ENCODE data around the gene LAT. TPM values are rescaled to one million over a fixed set of nuclear protein-coding genes. Genes with fewer than 3 reads are reported as not detected.
"Not testable (repeated sequence)": the region's sequence is repeated elsewhere in the genome, so short reads cannot be mapped to it uniquely, and the experiment has no call there.

Gene LAT
- total RNA-seq, 1 donor from 2014 or later = 228 TPM

DNA sequence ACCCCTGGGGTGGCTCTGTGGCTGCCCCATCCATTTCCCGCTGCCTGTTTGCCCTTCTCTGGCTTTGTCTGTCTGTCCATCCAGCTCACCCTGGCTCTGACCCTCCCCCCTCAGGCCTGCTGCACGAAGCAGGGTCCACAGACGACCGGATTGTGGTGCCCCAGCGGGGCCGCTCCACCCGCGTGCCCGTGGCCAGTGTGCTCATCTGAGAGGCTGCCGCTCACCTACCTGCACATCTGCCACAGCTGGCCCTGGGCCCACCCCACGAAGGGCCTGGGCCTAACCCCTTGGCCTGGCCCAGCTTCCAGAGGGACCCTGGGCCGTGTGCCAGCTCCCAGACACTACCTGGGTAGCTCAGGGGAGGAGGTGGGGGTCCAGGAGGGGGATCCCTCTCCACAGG, 761 bp upstream of the LAT start:
- Mint-ChIP-seq H3K36me3 (ENCODE audit: low read depth) (peaks cover 68% of the 10 kb centered on the region), H3K27me3 (no peaks in the 10 kb centered on the region), H3K9me3 (peaks cover 11% of the 10 kb centered on the region), H3K4me3 (peak overlapping the region; percentile 81), H3K4me1 (peaks cover 30% of the 10 kb centered on the region), H3K27ac (peak overlapping the region; percentile 89)
- intact Hi-C loops (cut with micrococcal nuclease) = loop anchor here (1.0 kb wide), 1 partner anchor 10 kb away; the partner anchor contains the start of gene SPNS1
- DNase-seq = no peak

DNA sequence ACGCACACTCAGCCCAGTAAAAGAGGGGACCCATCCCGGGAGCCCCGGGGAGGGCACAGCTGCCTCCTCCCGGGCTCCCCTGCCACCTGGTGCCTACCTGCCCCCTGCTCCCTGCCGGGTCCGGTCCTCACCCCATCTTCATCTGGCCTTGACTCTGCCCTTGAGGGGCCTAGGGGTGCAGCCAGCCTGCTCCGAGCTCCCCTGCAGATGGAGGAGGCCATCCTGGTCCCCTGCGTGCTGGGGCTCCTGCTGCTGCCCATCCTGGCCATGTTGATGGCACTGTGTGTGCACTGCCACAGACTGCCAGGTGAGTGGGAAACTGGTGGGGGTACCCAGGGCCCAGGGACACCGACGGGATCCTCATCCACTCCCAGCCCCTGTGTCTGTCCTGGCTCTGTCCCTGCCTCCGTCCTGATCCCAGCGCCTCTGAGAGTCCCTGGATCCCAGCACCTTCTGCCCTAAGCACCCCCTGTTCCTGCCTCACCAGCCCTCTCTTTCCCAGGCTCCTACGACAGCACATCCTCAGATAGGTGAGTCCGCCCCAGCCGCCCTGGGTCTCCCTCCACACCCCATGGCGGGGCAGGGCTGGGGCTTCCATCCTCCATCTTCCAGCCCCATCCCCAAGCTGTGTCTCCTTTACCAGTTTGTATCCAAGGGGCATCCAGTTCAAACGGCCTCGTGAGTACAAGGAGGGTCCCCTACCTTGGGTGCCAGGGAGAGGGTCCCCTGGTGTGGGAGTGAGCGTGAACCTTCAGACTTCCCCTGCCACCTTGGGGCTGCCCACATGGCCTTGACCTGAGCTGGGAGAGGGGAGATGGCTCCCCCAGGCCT, 574 bp downstream of the LAT start:
- H3K4me3 Mint-ChIP-seq = peak overlapping the region; percentile 100
- peaks cover 42% of the 10 kb centered on the region for H3K4me1 Mint-ChIP-seq
- peaks cover 80% of the 10 kb centered on the region for H3K36me3 Mint-ChIP-seq (ENCODE audit: low read depth)
- peaks cover 11% of the 10 kb centered on the region for H3K9me3 Mint-ChIP-seq
- H3K27me3 Mint-ChIP-seq = no peaks in the 10 kb centered on the region
- DNase-seq = peak; percentile 71
- H3K27ac Mint-ChIP-seq = peak overlapping the region; percentile 99
- intact Hi-C loops (cut with micrococcal nuclease) = no loop called here

DNA sequence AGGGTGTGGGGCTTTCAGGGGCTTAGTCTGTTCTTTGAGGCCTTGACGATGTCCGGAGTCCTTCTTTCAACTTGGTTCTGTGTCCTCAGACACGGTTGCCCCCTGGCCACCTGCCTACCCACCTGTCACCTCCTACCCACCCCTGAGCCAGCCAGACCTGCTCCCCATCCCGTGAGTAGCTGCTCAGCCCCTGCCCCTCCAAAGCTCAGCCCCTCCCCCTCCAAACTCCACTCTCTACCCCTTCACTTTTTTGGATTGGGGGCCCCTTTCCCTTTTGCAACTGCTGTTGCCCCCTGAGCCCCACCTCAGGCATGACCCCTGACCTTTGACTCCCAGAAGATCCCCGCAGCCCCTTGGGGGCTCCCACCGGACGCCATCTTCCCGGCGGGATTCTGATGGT, 1.2 kb downstream of the LAT start:
- Mint-ChIP-seq H3K9me3 (peaks cover 11% of the 10 kb centered on the region), H3K4me1 (peaks cover 48% of the 10 kb centered on the region), H3K27ac (peak overlapping the region; percentile 99), H3K36me3 (ENCODE audit: low read depth) (peaks cover 82% of the 10 kb centered on the region), H3K27me3 (no peaks in the 10 kb centered on the region), H3K4me3 (peak overlapping the region; percentile 100)
- no peak for DNase-seq
- intact Hi-C loops (cut with micrococcal nuclease) = no loop called here

DNA sequence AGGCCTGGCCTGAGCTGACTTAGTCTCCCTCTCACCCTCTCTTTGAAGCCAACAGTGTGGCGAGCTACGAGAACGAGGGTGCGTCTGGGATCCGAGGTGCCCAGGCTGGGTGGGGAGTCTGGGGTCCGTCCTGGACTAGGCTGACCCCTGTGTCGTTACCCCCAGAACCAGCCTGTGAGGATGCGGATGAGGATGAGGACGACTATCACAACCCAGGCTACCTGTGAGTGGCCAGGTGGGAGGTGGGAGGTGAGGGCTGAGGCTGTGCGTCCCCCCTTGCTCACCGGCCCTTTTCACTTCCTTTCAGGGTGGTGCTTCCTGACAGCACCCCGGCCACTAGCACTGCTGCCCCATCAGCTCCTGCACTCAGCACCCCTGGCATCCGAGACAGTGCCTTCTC, 1.6 kb downstream of the LAT start:
- peak overlapping the region; percentile 100 for H3K4me3 Mint-ChIP-seq
- peak overlapping the region; percentile 99 for H3K27ac Mint-ChIP-seq
- DNase-seq = peak; percentile 68
- peaks cover 80% of the 10 kb centered on the region for H3K36me3 Mint-ChIP-seq (ENCODE audit: low read depth)
- H3K9me3 Mint-ChIP-seq = peaks cover 11% of the 10 kb centered on the region
- intact Hi-C loops (cut with micrococcal nuclease) = no loop called here
- peaks cover 48% of the 10 kb centered on the region for H3K4me1 Mint-ChIP-seq
- no peaks in the 10 kb centered on the region for H3K27me3 Mint-ChIP-seq

DNA sequence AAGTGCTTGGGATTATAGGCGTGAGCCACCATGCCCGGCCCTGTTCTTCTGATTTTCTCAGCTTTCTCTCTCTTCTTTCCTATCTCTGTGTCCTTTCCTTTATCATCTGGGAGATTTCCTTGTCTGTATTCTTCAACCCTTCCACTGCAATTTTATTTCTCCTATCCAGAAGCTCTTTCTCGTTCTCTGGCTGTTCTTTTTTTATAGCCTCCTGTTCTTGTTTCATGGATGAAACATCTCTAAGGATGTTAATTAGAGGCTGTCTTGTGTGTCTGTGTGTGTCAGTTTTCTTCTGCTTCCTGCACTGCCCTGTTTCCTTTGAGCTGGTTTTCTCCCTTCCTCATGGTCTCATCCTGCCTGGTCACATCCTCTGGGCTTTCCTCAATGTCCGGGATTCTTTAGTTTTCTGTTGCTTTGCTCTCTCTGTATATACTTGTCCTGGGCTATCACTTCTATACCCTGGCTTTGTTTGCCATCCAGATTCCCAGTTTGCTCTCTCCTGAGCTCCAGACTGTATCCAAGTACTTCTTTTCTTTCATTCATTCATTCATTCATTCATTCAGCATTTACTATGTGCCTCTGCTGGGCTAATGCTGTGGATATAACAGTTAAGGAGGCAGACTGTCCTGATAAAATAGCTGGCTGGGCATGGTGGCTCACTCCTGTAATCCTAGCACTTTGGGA, 2.5 kb downstream of the LAT start:
- Mint-ChIP-seq H3K4me3 (peak overlapping the region; percentile 100), H3K4me1 (peaks cover 51% of the 10 kb centered on the region), H3K27me3 (no peaks in the 10 kb centered on the region), H3K27ac (peak overlapping the region; percentile 92), H3K36me3 (ENCODE audit: low read depth) (peaks cover 76% of the 10 kb centered on the region), H3K9me3 (peaks cover 7% of the 10 kb centered on the region)
- intact Hi-C loops (cut with micrococcal nuclease) = no loop called here
- DNase-seq = no peak

DNA sequence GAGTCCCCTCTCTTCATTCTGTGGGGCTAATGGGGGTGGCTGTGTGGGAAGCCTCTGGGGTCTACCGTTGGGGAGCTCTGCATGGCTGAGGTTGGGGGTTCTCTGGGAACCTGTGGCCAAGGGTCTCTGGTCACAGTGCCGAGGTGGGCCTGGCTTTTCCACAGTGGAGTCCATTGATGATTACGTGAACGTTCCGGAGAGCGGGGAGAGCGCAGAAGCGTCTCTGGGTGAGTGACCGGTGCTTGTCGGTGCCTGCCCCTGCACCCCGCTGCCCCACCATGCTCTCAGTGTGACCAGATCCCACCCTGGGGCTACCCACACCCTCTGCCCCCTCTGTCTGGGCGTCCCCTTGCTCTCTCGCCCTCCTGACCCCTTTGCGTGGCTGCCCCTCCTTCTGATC, 4.5 kb downstream of the LAT start:
- intact Hi-C loops (cut with micrococcal nuclease) = no loop called here
- peaks cover 61% of the 10 kb centered on the region for H3K36me3 Mint-ChIP-seq (ENCODE audit: low read depth)

DNA sequence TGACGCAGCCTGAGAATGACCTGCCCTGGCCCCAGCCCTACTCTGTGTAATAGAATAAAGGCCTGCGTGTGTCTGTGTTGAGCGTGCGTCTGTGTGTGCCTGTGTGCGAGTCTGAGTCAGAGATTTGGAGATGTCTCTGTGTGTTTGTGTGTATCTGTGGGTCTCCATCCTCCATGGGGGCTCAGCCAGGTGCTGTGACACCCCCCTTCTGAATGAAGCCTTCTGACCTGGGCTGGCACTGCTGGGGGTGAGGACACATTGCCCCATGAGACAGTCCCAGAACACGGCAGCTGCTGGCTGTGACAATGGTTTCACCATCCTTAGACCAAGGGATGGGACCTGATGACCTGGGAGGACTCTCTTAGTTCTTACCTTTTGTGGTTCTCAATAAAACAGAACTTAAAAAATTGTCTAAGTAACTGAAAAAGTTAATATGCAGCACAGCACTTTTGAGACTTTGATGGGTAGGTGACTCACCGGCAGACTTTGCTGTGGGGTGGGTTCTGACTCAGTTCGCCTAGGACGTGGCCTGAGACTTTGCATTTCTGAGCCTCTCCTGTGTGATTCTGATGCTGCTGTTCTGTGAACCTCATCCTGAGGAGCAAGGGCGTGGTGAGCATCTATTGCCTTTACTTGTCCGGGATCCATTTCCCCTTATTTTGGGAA, 5.7 kb downstream of the LAT start:
- peaks cover 7% of the 10 kb centered on the region for H3K9me3 Mint-ChIP-seq
- intact Hi-C loops (cut with micrococcal nuclease) = loop anchor here (1.0 kb wide), 4 partner anchors 18 to 40 kb away; partner anchors contain the start of gene NFATC2IP
- peaks cover 56% of the 10 kb centered on the region for H3K36me3 Mint-ChIP-seq (ENCODE audit: low read depth)
- peak overlapping the region; percentile 92 for H3K27ac Mint-ChIP-seq
- peak overlapping the region; percentile 82 for H3K4me3 Mint-ChIP-seq
- peaks cover 41% of the 10 kb centered on the region for H3K4me1 Mint-ChIP-seq
- no peaks in the 10 kb centered on the region for H3K27me3 Mint-ChIP-seq
- peak; percentile 81 for DNase-seq

More for the DNA sequence above, 4.5 kb downstream of the LAT start:
- peak overlapping the region; percentile 92 for H3K27ac Mint-ChIP-seq
- peaks cover 44% of the 10 kb centered on the region for H3K4me1 Mint-ChIP-seq
- H3K9me3 Mint-ChIP-seq = peaks cover 7% of the 10 kb centered on the region
- peak overlapping the region; percentile 82 for H3K4me3 Mint-ChIP-seq
- DNase-seq = no peak
- H3K27me3 Mint-ChIP-seq = no peaks in the 10 kb centered on the region

DNA sequence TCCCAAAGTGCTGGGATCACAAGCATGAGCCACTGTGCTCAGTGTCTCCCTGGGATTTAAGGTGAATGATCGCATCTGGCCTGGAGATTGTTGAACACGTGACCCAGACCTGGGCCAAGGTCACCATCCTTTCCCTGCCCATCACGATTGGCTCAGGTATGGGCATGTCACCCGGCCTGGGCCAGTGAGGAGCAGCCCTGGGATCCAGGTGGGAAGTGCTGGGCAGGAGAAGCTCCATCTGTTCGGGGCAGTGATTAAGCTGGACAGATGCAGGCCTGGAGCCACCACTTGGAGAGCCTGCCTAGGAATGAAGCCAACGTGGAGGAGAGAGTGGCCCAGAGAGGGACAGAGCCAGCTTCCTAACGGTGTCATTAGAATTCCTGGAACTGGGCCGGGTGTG, 6.8 kb downstream of the LAT start:
- Mint-ChIP-seq H3K36me3 (ENCODE audit: low read depth) (peaks cover 44% of the 10 kb centered on the region), H3K27me3 (no peaks in the 10 kb centered on the region), H3K9me3 (peaks cover 7% of the 10 kb centered on the region), H3K27ac (peak overlapping the region; percentile 20), H3K4me1 (peaks cover 39% of the 10 kb centered on the region), H3K4me3 (no peak overlapping the region)
- intact Hi-C loops (cut with micrococcal nuclease) = no loop called here
- no peak for DNase-seq

DNA sequence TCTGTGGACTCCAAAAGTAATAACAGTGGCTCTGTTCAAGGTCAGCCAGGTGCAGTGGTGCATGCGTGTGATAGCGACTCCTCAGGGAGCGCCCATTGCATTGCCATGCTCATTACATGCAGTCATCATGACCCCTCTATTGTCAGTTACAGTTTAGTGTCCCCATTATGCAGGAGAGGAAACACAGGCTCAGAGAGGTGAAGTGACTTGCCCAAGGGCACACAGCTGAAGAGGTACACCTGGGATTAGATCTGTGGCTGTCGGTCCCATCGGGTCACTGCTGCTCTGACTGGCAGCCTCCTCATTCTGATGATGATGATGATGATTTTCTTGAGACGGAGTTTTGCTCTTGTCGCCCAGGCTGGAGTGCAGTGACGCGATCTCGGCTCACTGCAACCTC, 7.6 kb downstream of the LAT start:
- H3K27ac Mint-ChIP-seq = peak overlapping the region; percentile 58
- H3K4me1 Mint-ChIP-seq = peaks cover 34% of the 10 kb centered on the region
- H3K9me3 Mint-ChIP-seq = peaks cover 1% of the 10 kb centered on the region
- no peak overlapping the region for H3K4me3 Mint-ChIP-seq
- H3K36me3 Mint-ChIP-seq (ENCODE audit: low read depth) = peaks cover 37% of the 10 kb centered on the region
- no peak for DNase-seq
- intact Hi-C loops (cut with micrococcal nuclease) = no loop called here
- no peaks in the 10 kb centered on the region for H3K27me3 Mint-ChIP-seq

DNA sequence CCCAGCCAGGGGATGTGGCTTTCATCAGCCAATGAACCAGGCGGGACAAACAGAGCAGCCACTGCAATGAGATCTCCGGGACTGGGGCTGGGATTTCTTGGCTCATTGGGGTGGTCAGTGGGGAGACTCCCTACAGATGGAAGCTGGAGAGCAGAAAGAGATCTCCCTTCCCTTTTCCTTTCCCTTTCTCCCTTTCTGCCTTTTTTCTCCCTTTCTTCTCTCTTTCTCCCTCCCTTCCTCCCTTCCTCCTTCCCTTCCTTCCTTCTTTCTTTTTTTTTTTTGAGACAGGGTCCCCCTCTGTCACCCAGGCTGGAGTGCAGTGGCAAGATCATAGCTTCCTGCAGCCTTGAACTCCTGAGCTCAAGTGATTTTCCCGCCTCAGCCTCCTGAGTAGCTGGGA, 14.0 kb downstream of the LAT start:
- Mint-ChIP-seq H3K4me1 (peaks cover 7% of the 10 kb centered on the region), H3K36me3 (ENCODE audit: low read depth) (no peaks in the 10 kb centered on the region), H3K9me3 (no peaks in the 10 kb centered on the region), H3K4me3 (no peak overlapping the region), H3K27ac (no peak overlapping the region), H3K27me3 (no peaks in the 10 kb centered on the region)
- intact Hi-C loops (cut with micrococcal nuclease) = no loop called here
- DNase-seq = no peak

DNA sequence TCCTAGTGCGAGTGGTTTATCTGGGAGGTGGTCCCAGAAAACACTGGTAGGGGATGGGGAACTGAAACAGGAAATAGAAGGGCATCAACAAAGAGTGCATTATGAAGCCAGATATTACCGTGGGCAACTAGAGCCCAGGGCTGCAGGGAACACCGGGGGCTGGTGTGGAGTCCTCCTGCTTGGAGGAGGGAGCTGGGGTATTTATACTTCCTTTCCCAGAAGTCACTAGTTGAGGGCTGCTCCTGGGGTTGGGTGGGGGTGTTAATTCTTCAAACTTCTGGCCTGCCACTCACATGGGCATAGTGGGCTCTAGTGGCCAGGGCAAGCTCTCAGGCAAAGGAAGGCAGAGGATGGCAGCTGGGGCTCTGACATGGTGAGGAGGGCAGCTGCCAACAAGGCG, 14.7 kb downstream of the LAT start:
- Mint-ChIP-seq H3K4me3 (no peak overlapping the region), H3K9me3 (no peaks in the 10 kb centered on the region), H3K27me3 (no peaks in the 10 kb centered on the region), H3K36me3 (ENCODE audit: low read depth) (no peaks in the 10 kb centered on the region), H3K4me1 (peaks cover 7% of the 10 kb centered on the region), H3K27ac (no peak overlapping the region)
- DNase-seq = no peak
- intact Hi-C loops (cut with micrococcal nuclease) = no loop called here

DNA sequence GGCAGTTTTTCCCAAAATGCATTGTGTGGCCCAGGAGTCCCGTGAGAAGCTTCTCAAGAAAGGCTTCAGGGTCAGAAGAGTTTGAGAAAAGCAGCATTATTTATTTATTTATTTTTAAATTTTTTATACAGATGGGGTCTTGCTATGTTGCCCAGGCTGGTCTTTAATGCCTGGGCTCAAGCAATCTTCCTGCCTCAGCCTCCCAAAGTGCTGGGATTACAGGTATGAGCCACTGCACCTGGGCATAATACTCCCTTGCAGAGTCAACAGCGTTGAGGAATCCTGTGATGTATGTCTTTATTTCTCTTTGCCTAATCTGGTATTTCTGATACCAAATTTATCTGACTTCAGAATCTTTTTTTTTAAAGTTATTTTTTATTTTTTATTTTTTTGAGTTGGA, 15.2 kb downstream of the LAT start:
- Mint-ChIP-seq H3K27ac (no peak overlapping the region), H3K9me3 (no peaks in the 10 kb centered on the region), H3K4me1 (peaks cover 7% of the 10 kb centered on the region)

DNA sequence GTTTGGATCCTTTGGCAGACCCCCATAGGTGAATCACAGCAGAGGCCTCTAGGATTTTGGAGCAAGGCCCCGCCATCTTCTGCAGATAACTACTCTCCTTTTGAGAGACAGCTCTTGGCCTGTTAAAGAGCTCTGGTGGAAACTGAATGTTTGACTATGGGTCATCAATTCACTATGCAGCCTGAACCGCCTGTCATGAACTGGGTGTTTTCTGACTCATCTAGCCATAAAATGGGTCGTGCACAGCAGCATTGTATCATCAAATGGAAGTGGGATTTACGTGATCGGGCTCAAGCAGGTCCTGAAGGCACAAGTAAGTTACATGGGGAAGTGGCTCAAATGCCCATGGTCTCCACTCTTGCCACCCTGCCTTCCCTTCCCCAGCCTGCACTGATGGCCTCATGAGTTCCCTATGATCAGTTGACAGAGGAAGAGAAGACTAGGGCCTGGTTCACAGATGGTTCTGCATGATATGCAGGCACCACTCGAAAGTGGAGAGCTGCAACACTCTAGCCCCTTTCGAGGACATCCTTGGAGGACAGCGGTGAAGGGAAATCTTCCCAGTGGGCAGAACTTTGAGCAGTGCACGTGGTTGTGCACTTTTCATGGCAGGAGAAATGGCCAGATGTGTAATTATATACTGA, 19.8 kb downstream of the LAT start:
- intact Hi-C loops (cut with micrococcal nuclease); H3K27ac Mint-ChIP-seq: not testable (repeated sequence)

More for the DNA sequence above, 15.2 kb downstream of the LAT start:
- no peaks in the 10 kb centered on the region for H3K27me3 Mint-ChIP-seq
- H3K4me3 Mint-ChIP-seq = no peak overlapping the region
- no peak for DNase-seq
- intact Hi-C loops (cut with micrococcal nuclease) = no loop called here
- H3K36me3 Mint-ChIP-seq (ENCODE audit: low read depth) = no peaks in the 10 kb centered on the region

More for the DNA sequence above, 19.8 kb downstream of the LAT start:
- not testable (repeated sequence) for H3K36me3 Mint-ChIP-seq (ENCODE audit: low read depth); H3K4me3 Mint-ChIP-seq; DNase-seq; H3K27me3 Mint-ChIP-seq; H3K9me3 Mint-ChIP-seq
- H3K4me1 Mint-ChIP-seq = peaks cover 25% of the 10 kb centered on the region
